ENCODE measurements around the gene TACO1. TPM values are rescaled to one million over a fixed set of nuclear protein-coding genes. Genes with fewer than 3 reads are reported as not detected.

The TACO1 gene
- total and polyA plus RNA-seq, 2 experiments from 2014 or later, result 15.4 to 19.9 TPM

DNA sequence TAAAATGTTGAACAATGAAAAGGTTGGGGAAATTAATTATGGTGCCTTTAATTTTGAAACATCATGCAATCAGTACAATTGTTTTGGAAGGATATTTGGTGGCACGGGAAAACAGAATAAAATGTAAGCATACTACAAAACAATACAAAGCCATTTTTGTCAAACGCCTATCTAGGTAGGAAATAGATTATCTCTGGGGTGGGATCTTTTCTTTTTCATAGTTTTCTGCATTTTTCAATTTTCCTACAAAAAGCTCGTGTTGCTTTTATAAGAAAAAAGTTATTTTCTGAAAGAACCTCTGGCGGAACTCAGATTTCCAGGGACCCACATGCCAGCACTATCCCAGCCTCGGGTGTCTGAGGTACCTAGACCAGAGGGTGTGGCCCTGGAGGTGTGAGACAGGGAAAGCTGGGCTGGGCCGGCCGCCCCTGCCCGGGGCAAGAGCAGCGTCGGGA lies 20.6 kb downstream of the TACO1 start:
- peak; percentile 75 for ATAC-seq
- Mint-ChIP-seq H3K36me3 (ENCODE audit: low read depth) (no peaks in the 10 kb centered on the region), H3K27ac (no peak overlapping the region), H3K4me3 (peak overlapping the region; percentile 81), H3K9me3 (no peaks in the 10 kb centered on the region), H3K4me1 (peaks cover 20% of the 10 kb centered on the region), H3K27me3 (ENCODE audit: insufficient read depth, low read depth, poor library complexity) (peaks cover 5% of the 10 kb centered on the region)
- Histone ChIP-seq H3K36me3 (ENCODE audit: insufficient read depth) (no peaks in the 10 kb centered on the region), H3K79me2 (replicated peaks; ENCODE audit: insufficient read depth) (peaks cover 29% of the 10 kb centered on the region), H3K9me2 (ENCODE audit: insufficient read depth) (no peaks in the 10 kb centered on the region), H2AFZ (peak overlapping the region; percentile 69; the same call in 1 of the 2 replicates), H3K27ac (ENCODE audit: low read depth) (peak overlapping the region; percentile 87), H3K4me3 (peak overlapping the region; percentile 61), H3K4me1 (ENCODE audit: insufficient read depth) (peaks cover 13% of the 10 kb centered on the region), H3K27me3 (ENCODE audit: insufficient read depth) (no peaks in the 10 kb centered on the region), H3K4me2 (peak overlapping the region; percentile 72), H4K20me1 (replicated peaks; ENCODE audit: insufficient read depth) (peaks cover 27% of the 10 kb centered on the region), H3F3A (replicated peaks; ENCODE audit: low read depth) (0 out of 2 replicates have a peak, but pooled peaks cover 6% of the 10 kb centered on the region)
- peak; percentile 88 for DNase-seq (ENCODE audit: low spot score)
- TF ChIP-seq JUNB (IDR thresholded peaks at IDR 0.05; ENCODE audit: unreplicated experiment), result no peak
- TF ChIP-seq CREB1 (CRISPR knock-in tag; IDR thresholded peaks at IDR 0.05; ENCODE audit: low read depth), result no peak
- TF ChIP-seq EZH2 (IDR thresholded peaks at IDR 0.05; ENCODE audit: low read depth, unreplicated experiment), result no peak
- TF ChIP-seq, protein P1, sequence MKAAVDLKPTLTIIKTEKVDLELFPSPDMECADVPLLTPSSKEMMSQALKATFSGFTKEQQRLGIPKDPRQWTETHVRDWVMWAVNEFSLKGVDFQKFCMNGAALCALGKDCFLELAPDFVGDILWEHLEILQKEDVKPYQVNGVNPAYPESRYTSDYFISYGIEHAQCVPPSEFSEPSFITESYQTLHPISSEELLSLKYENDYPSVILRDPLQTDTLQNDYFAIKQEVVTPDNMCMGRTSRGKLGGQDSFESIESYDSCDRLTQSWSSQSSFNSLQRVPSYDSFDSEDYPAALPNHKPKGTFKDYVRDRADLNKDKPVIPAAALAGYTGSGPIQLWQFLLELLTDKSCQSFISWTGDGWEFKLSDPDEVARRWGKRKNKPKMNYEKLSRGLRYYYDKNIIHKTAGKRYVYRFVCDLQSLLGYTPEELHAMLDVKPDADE (IDR thresholded peaks at IDR 0.05), result no peak
- TF ChIP-seq ZNF114 (CRISPR knock-in tag; IDR thresholded peaks at IDR 0.05), result no peak
- no peak for TF ChIP-seq POLR2AphosphoS5 (IDR thresholded peaks at IDR 0.05; ENCODE audit: low read depth)
- no peak for TF ChIP-seq NANOG (IDR thresholded peaks at IDR 0.05; ENCODE audit: borderline replicate concordance)
- TF ChIP-seq STAT1 (IDR thresholded peaks at IDR 0.05; ENCODE audit: unreplicated experiment), result no peak
- TF ChIP-seq, protein P2, sequence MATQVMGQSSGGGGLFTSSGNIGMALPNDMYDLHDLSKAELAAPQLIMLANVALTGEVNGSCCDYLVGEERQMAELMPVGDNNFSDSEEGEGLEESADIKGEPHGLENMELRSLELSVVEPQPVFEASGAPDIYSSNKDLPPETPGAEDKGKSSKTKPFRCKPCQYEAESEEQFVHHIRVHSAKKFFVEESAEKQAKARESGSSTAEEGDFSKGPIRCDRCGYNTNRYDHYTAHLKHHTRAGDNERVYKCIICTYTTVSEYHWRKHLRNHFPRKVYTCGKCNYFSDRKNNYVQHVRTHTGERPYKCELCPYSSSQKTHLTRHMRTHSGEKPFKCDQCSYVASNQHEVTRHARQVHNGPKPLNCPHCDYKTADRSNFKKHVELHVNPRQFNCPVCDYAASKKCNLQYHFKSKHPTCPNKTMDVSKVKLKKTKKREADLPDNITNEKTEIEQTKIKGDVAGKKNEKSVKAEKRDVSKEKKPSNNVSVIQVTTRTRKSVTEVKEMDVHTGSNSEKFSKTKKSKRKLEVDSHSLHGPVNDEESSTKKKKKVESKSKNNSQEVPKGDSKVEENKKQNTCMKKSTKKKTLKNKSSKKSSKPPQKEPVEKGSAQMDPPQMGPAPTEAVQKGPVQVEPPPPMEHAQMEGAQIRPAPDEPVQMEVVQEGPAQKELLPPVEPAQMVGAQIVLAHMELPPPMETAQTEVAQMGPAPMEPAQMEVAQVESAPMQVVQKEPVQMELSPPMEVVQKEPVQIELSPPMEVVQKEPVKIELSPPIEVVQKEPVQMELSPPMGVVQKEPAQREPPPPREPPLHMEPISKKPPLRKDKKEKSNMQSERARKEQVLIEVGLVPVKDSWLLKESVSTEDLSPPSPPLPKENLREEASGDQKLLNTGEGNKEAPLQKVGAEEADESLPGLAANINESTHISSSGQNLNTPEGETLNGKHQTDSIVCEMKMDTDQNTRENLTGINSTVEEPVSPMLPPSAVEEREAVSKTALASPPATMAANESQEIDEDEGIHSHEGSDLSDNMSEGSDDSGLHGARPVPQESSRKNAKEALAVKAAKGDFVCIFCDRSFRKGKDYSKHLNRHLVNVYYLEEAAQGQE (IDR thresholded peaks at IDR 0.05; ENCODE audit: unreplicated experiment), result no peak
- no peak for TF ChIP-seq EZH2phosphoT487 (IDR thresholded peaks at IDR 0.05; ENCODE audit: unreplicated experiment)
- no peak for TF ChIP-seq ZNF462 (CRISPR knock-in tag; IDR thresholded peaks at IDR 0.05)
- TF ChIP-seq, protein P3, sequence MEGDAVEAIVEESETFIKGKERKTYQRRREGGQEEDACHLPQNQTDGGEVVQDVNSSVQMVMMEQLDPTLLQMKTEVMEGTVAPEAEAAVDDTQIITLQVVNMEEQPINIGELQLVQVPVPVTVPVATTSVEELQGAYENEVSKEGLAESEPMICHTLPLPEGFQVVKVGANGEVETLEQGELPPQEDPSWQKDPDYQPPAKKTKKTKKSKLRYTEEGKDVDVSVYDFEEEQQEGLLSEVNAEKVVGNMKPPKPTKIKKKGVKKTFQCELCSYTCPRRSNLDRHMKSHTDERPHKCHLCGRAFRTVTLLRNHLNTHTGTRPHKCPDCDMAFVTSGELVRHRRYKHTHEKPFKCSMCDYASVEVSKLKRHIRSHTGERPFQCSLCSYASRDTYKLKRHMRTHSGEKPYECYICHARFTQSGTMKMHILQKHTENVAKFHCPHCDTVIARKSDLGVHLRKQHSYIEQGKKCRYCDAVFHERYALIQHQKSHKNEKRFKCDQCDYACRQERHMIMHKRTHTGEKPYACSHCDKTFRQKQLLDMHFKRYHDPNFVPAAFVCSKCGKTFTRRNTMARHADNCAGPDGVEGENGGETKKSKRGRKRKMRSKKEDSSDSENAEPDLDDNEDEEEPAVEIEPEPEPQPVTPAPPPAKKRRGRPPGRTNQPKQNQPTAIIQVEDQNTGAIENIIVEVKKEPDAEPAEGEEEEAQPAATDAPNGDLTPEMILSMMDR (conservative IDR thresholded peaks at IDR 0.05; ENCODE audit: low read depth in 2 of 2), result no peak
- TF ChIP-seq ZNF331 (CRISPR knock-in tag; IDR thresholded peaks at IDR 0.05; ENCODE audit: low read depth), result no peak

Measured in GM23338 (cell line).